Measurements from ENCODE around the gene ABCG5.

ABCG5 gene

DNA sequence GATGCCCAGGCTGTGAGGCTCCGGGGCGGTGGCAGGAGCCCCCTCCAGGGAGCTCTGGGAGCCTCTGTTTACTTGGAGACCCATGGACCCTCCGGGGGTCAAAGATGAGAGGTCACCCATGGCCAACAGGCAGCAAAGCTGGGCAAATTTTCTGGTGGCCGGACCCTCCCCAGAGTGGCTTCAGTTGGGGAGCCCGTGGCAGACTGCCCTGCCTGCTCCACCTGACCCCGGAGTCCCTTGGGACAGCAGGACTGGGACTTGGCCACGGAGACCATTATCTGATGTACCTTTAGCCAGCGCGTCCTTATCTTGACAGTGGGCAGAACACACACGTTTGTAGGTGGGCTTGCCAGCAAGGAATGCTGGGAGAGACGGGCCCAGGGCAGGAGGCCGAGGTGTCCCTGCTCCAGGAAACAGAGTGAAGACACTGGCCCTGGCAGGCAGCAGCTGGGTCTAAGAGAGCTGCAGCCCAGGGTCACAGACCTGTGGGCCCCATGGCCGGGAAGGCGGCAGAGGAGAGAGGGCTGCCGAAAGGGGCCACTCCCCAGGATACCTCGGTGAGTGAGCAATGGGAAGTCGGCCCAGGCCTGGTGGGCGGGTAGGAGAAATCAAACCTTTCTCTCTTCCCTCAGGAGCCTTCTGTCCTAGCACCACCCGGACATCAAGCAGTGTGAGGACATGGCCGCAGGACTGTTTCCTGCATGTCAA, at the start of gene ABCG5, which contains the start of gene ABCG8:
TSS of gene ABCG5 (minus strand) at position 280 of the 708 bp plus-strand sequence. CDS start at position 120, 160 bp downstream.
TSS of gene ABCG8 (plus strand) at position 412 of the 708 bp plus-strand sequence. CDS start at position 495, 83 bp downstream.
- DNase-seq (ENCODE audit: low read depth, low spot score): no peak

DNA sequence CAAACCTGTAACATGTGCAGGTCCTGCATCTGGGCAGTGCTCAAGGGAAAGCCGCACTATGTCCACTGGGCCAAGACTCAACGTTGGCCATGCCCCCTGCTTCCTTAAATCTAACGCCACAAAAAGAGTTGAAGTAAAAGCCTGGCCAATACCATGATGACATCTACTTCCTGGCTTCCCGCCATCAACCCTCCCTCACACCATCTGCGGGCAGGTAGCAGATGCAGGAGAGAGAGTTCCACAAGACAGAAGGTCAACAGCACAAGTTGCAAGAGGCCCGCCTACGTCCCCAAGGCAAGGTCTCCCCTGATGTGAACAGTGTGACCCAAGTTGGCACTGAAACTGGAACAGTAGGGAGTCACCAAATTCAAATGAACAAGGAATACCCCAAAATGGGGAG, 48.5 kb upstream of the ABCG5 start:
- no peak for DNase-seq (ENCODE audit: low read depth, low spot score)

DNA sequence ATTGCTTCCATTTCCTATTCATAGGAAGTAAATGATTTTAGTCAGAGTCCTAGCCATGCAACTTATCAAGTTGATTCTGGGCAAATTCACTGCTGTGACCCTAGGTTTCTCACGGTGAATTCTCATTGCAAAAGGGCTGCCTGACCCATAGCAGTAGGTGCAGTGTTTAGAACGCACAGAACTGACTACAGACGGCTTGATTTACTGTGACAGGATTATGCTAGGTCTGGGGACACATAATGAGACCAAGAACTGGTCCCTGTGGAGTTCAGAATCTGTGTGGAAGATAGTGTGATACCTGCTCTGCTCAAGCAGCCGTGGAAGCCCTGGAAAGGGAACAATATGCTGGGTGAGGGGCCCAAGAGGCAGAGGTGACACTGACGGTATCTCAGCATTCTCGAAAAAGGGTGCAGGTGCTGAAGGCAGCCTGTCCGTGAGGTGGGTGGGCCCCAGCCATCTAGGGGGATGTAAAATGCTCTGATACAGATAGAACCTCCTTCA, 46.5 kb upstream of the ABCG5 start:
- no peak for DNase-seq (ENCODE audit: low read depth, low spot score)

DNA sequence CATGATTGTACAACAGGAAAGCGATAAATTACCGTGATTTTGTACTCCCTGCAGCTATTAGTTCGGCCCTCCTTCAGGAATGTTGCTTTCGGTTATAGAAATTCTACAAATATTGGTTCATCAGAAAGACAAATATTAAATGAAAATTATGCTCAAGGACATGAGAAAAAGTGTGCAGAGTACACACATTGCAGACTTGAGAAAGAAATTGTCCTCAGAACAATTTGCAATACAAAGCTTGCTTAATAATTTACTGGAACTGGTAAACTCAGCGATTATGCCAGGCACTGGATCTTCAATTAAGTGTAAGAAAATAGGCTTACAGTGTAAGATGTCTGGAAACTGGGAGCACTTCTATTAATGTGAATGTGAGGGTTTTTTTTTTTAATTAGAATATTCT, 46.0 kb upstream of the ABCG5 start:
- DNase-seq (ENCODE audit: low read depth, low spot score): no peak

DNA sequence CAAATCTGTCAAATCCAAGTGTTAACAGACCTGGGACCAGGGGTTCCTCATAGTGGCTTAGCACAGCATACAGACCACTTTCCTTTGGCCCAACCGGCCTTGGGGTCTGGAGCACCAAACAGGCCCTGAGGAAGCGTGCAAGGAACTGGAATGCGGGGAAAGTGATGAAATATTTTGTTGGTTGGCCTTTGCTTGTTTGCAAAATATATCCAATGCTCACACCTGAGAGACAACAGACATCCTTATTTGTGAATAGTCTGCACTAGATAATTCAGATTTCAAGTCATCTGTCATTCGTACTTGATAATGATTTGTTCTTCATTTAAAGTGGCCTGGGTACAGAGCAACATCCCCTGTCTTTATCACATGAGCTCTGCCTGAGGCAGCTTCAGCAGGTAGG, 43.7 kb upstream of the ABCG5 start:
- no peak for DNase-seq (ENCODE audit: low read depth, low spot score)

DNA sequence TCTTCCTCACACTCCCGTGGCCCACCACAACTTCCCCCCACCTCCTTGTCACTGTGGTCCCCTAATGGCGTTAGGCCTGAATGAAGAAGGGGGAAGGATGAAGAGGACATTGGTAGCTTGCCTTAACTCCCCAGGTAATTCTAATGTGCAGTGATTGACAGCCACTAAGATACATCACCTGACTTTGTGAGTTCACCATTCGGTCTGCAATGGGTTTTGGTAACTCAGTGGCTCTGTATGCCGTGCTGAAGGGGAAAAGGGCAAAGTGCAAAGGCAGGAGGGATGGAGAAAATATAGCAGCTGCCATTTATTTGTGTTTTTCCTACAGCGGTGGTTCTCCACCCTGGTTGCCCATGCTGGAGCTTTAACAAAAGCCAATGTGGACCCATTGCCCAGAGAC, 42.3 kb upstream of the ABCG5 start:
- no peak for DNase-seq (ENCODE audit: low read depth, low spot score)

DNA sequence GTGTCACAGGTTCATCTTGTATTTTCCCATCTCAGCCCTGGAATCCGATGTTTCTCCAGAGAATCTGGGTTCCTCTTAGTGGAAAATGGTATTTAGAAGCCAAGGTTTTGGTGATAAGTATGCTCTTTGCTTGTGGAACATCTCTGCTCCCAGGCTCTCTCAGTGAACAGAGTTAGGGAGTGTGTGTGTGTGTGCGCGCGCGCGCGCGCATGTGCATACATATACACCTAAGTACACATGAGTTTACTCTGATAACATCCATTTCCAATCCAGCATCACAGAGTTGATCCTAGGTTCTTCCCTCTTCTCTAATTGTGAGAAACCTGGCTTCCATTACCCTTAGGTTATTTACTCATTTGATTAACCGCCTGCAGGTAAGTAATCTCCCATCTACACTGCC, 41.8 kb upstream of the ABCG5 start:
- DNase-seq (ENCODE audit: low read depth, low spot score): no peak

DNA sequence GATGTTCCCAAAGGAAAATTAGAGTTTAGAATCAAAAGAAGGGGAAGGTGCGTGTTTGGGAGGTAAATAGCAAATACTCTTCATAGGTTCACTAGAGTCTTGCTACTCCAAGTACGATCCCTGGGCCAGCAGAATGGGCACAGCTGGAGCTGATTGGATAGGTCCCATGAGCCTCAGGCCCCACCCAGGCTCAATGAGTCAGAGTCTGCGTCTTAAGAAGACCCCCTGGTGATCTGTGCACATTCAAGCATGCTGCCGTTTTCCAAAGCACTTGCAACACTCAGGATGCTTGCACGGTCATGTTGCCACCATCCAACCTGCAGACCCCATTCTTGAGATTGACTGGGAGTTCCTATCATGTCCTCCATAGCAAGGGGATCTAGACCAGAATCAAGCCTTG, 40.6 kb upstream of the ABCG5 start:
- DNase-seq (ENCODE audit: low read depth, low spot score): no peak

DNA sequence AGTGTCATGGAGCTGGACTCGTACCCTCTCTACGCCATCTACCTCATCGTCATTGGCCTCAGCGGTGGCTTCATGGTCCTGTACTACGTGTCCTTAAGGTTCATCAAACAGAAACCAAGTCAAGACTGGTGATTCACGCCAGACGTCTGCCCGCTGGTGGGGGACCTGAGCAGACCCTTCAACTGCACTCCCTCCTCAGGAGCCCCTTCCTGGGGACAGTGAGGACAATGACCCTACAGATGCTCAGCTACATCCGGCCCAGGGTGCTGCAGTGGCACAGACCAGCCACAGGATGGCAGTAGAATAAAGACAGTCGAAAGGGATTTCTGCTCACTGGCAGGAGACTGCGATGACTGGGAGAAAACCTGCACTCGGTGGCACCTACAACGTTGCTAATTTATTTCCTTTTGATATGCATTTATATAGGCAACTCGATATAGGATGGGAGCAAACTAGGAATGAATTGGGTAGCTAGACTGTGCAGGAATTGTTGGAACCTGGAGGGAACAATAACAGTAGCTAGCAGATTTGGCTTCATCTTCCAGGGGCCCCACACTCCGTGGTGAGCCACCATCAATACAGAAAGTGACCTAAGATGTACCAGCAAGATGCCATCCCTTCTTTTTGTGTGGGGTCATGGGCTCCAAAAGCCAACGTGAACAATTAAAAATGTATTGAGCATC, 39.3 kb upstream of the ABCG5 start:
- DNase-seq (ENCODE audit: low read depth, low spot score): no peak

DNA sequence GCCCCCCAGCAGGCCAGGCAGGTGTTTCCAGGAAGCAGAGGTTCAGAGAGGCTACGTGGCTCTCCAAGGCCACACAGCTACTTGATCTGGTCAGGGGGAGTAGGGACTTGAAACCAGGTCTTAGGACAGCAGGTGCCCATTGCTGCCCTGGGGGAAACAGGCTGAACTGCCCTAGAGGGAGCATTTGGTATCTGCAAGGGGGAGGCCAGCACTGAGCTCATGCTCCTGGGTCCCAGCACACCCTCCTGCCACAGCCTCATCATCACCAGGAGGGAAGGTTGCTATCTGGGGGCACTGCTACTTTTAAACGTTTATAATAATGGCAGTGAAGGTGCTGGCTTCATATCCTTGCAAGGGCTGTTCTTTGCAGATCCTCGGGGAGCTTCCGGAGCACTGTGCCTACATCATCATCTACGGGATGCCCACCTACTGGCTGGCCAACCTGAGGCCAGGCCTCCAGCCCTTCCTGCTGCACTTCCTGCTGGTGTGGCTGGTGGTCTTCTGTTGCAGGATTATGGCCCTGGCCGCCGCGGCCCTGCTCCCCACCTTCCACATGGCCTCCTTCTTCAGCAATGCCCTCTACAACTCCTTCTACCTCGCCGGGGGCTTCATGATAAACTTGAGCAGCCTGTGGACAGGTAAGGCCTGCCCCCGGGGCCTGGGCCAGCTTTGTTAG, 36.3 kb upstream of the ABCG5 start:
- no peak for DNase-seq (ENCODE audit: low read depth, low spot score)

DNA sequence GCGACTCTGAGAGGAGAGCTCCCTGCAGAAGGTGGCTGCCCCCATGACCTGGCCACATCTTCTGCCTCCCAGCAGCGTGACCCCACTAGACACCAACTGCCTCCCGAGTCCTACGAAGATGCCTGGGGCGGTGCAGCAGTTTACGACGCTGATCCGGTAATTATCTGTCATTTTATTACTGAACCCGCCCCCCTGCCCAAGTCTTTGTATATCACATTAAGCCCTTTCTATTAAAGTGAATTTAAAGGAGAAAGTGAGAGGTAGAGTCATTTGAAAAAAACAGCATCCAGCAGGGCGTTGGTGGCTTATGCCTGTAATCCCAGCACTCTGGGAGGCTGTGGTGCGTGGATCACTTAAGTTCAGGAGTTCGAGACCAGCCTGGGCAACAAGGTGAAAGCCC, 33.5 kb upstream of the ABCG5 start:
- DNase-seq (ENCODE audit: low read depth, low spot score): no peak

DNA sequence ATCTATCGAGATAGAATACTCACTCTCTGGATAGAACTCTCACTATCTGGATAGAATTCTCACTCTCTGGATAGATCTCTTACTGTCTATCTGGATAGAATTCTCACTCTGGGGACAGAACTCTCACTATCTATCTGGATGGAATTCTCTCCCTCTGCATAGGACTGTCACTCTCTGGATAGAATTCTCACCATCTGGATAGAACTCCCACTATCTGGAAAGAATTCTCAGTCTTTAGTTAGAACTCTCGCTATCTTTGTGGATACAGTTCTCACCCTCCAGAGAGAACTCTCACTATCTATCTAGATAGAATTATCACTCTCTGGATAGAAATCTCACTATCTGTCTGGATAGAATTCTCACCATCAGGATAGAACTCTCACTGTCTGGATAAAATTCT, 16.7 kb upstream of the ABCG5 start:
- no peak for DNase-seq (ENCODE audit: low read depth, low spot score)

DNA sequence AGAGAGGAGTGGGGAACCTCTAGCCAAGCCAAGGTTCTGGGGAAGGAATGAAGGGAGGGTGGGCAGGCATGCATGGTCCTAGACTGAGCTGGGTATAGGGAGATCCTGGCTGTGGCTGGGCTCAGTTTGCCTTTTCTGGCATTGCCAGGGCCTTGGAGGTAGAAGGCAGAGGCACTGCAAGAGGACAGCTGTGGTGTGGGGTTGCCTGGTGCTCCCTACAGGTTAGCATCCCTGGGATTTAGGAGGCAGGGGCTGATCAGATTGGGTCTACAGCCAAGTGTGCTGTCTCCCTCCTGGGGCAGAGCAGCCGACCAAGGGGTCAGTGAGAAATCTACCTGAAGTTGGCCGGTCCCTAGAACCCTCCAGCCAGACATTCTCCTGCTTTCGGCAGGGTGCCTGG, 16.0 kb upstream of the ABCG5 start:
- DNase-seq (ENCODE audit: low read depth, low spot score): no peak

DNA sequence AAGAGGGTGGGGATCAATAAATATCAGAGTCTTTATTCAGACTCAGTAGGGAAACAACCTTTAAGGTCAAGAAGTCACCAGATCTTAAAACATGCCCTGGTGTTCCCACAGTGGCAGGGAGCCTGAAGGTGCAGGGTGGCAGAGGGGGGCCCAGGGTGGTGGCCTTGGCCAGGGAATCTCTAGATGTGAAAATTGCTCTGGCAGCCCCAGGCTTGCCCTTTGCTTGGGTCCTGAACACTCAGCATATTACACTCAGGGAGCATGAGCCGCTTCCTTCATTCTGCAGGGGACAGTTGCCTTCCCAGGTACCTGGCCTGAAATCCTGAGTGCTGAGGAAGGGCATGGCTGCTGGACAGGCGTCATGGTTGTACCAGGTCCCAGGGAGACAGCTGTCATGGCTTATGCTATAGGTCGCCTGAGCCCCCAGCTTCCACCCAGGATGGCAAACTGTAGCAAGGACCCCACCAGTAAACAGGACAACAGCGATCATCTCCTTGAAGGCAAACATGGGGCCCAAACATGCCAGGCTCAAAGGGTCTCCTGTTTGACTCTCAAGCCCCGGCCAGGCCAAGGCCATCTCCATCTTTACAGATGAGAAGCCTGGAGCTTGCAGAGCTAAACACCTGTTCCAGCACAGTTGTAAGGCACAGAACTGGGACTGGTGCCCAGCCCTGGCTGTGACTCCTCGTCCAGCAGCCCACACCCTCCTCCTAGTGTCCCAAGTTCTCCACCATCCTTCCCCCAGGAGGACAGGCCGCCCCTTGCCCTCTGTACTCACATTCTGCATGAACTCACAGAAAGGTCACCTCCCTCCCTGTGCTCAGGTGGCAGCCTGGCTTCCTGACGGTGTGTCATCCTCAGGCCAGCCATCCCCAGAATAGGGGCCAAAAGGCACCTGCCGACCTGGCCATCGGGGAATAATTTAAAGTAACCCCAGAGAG, 14.8 kb upstream of the ABCG5 start:
- no peak for DNase-seq (ENCODE audit: low read depth, low spot score)

DNA sequence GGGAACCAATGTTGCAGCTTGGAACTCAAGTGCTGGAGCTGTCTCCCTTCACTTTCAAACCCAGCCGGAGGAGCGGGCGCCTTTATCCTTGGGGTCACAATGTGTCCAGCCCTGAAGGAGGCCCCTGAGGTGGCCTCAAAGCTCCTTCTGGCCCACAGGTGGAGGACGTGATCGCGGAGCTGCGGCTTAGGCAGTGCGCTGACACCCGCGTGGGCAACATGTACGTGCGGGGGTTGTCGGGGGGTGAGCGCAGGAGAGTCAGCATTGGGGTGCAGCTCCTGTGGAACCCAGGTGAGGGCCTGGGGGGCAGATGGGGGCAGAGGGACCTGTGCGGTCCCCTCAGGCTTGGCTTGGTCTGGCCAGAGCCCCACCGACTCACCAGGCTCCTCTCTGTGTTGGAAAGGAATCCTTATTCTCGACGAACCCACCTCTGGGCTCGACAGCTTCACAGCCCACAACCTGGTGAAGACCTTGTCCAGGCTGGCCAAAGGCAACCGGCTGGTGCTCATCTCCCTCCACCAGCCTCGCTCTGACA, 13.6 kb upstream of the ABCG5 start:
- DNase-seq (ENCODE audit: low read depth, low spot score): no peak

DNA sequence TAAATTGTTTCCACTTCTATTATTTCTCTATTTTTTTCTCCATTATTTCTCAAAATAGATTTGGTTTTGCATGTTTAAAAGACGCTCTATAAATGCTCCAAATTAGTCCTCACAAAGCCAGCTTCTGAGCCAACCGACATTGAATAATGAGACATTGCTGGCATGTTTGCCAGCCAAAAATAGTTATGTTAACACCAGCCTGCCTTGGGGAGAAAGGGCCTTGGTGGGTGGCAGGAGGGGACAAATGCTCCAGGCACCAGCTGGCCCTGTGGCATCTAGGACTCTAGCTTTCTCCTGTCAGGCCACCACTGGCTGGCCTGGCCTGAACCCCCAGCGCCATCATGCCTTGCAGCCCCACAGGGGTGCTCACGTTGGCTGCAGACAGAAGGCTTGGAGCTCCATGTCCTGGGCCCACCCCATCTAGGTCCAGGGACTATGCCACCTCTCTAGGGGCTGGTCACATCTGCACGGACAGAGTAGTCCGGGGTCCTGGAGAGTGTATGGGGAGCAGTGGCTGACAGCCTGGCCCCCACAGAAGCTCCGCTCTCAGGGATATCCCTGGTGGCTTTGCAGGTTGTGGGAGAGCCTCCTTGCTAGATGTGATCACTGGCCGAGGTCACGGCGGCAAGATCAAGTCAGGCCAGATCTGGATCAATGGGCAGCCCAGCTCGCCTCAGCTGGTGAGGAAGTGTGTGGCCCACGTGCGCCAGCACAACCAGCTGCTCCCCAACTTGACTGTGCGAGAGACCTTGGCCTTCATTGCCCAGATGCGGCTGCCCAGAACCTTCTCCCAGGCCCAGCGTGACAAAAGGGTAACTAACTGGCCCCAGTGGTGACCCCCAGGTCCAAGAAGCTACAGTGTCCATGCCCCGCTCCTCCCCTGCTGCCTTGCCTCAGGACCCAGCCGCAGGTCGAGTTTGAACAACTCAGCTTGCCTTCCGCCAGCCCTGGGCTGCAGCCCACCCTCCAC, 12.7 kb upstream of the ABCG5 start:
- DNase-seq (ENCODE audit: low read depth, low spot score): no peak

DNA sequence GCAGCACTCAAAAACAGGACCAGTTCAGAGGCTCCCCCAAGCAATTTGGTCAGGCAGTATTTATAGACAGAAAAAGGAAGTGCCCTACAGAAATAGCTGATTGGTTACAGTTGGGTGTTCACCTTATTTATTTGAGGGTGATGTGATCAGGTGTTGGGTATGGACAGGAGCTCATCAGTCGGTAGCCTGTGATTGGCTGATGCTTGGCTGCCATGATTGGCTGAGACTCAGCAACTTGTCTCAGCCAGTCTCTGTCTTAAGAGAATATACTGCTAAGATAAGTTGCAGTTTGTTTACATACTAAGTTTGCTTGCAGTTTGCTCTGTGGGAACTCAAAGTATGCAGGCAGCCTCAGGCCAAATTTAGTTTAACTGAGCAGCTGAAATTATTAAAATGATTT, 9.6 kb upstream of the ABCG5 start:
- no peak for DNase-seq (ENCODE audit: low read depth, low spot score)

DNA sequence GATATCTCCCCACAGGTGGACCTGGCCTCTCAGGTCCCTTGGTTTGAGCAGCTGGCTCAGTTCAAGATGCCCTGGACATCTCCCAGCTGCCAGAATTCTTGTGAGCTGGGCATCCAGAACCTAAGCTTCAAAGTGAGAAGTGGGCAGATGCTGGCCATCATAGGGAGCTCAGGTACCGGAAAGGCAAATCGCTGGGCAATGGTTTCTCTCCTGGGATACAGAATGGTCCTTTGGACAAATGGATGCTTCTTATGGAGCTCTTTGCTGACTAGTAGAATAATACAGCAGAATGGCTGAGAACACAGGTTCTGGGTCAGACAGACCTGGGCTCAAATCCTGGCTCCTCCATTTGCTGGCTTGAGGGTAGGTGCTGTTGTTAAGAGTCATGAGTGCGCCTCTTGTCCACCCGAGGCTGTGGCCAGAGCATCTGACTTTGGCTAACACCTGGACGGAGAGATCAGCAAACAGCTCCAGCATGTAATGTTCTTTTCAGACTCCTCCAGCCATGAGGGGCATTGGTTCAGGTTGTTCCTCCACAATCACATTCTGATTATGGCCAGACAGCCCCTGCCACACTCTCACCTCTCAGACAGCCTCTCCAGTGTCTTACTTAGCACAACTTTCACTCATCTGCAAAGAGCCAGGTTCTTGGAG, 7.6 kb upstream of the ABCG5 start:
- no peak for DNase-seq (ENCODE audit: low read depth, low spot score)

DNA sequence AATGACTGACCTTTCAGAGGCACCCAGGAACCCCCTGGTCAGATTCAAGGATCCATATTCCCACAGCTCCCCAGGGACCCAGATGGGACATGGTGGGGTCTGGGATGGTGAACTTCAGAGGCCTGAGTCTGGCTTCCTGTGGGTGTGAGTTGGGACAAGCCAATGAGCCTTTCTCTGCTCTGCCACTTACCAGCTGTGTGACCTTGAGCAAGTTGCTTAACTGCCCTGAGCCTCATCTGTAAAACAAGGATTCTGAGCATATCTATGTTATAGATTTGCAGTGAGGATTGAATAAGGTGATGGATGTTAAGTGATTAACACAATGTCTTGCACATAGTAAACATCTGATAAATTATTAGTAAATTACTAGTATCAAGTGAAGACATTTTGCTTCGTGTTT, 6.5 kb upstream of the ABCG5 start:
- no peak for DNase-seq (ENCODE audit: low read depth, low spot score)

DNA sequence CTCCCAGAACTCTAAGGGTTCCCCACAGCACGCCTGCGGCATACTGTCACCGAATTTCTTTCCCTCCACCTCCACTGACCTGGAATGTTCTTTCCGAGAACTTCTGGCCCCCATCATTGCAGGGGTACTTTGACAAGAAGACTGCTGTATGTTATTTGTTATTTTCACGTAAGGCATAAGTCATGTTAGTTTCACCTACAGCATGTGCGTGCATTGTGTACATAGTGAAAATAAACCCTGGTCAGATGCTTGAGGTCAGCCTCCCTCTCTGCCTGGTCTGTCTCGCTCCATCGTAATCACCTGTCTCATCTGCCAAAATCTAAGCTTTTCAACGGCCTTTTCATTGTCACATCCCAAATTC, 4.2 kb upstream of the ABCG5 start:
- DNase-seq (ENCODE audit: low read depth, low spot score): no peak

Data from smooth muscle cell of the brain vasculature (primary cell).